ENCODE data around the gene DRD2. TPM values are rescaled to one million over a fixed set of nuclear protein-coding genes. Genes with fewer than 3 reads are reported as not detected.

The DRD2 gene
- total and polyA plus RNA-seq, 4 donors, result not detected

GRCh38 chr11:113395782-113396336, 79.3 kb downstream of the DRD2 start:
- no peaks in the 10 kb centered on the region for H3K4me1 ChIP-seq (ENCODE audit: control insufficient read depth in 4 of 4, insufficient read depth in 4 of 4, low read length in 3 of 4)
- H3K4me3 ChIP-seq (ENCODE audit: low read depth in 1 of 3, low read length in 3 of 3), result no peak overlapping the region
- H3K36me3 ChIP-seq (ENCODE audit: control insufficient read depth in 4 of 4, insufficient read depth in 3 of 4, low read depth in 1 of 4, low read length in 3 of 4), result no peaks in the 10 kb centered on the region
- H3K9ac ChIP-seq (ENCODE audit: low read depth in 1 of 2, low read length in 2 of 2), result no peak overlapping the region
- H3K27me3 ChIP-seq (ENCODE audit: control insufficient read depth in 4 of 4, insufficient read depth in 4 of 4, low read length in 3 of 4), result peaks cover 0 to 4% (median 0%) of the 10 kb centered on the region in 4 donors
- no peak for TF ChIP-seq EGR1 (IDR thresholded peaks at IDR 0.05; ENCODE audit: low read depth in 2 of 2)
- no peak overlapping the region for H3K27ac ChIP-seq (ENCODE audit: low read depth in 1 of 2, low read length in 2 of 2)
- DNase-seq (ENCODE audit: low spot score), result no peak
- WGBS, result 95% methylated on average over 9 of the region's 9 CpGs
- H3K9me3 ChIP-seq (ENCODE audit: control insufficient read depth in 4 of 4, low read length in 3 of 4), result no peaks in the 10 kb centered on the region

GRCh38 chr11:113394919-113395318, 80.3 kb downstream of the DRD2 start:
- H3K4me3 ChIP-seq (ENCODE audit: low read depth in 1 of 3, low read length in 3 of 3), result no peak overlapping the region
- 91% methylated on average over 11 of the region's 11 CpGs for WGBS
- no peak overlapping the region for H3K9ac ChIP-seq (ENCODE audit: low read depth in 1 of 2, low read length in 2 of 2)
- H3K27me3 ChIP-seq (ENCODE audit: control insufficient read depth in 4 of 4, insufficient read depth in 4 of 4, low read length in 3 of 4), result peaks cover 0 to 4% (median 0%) of the 10 kb centered on the region in 4 donors
- TF ChIP-seq ATF3 (IDR thresholded peaks at IDR 0.05) (no peak), REST (IDR thresholded peaks at IDR 0.05) (no peak), CTCF (IDR thresholded peaks at IDR 0.05; ENCODE audit: low read depth, low read length, missing input control) (no peak), GABPA (IDR thresholded peaks at IDR 0.05 in 1 of 2, conservative IDR thresholded peaks at IDR 0.05 in 1 of 2) (no peak), FOXA1 (IDR thresholded peaks at IDR 0.05) (no peak), SP1 (IDR thresholded peaks at IDR 0.05) (no peak), HNF4A (conservative IDR thresholded peaks at IDR 0.05) (no peak), RXRA (IDR thresholded peaks at IDR 0.05) (no peak), TAF1 (conservative IDR thresholded peaks at IDR 0.05) (no peak), NR2F2 (IDR thresholded peaks at IDR 0.05) (no peak), FOXA2 (IDR thresholded peaks at IDR 0.05) (no peak), YY1 (IDR thresholded peaks at IDR 0.05) (no peak), RAD21 (IDR thresholded peaks at IDR 0.05) (no peak), ZBTB33 (IDR thresholded peaks at IDR 0.05) (no peak)
- no peaks in the 10 kb centered on the region for H3K36me3 ChIP-seq (ENCODE audit: control insufficient read depth in 4 of 4, insufficient read depth in 3 of 4, low read depth in 1 of 4, low read length in 3 of 4)
- no peak for DNase-seq (ENCODE audit: low spot score)
- H3K27ac ChIP-seq (ENCODE audit: low read depth in 1 of 2, low read length in 2 of 2), result no peak overlapping the region
- H3K9me3 ChIP-seq (ENCODE audit: control insufficient read depth in 4 of 4, low read length in 3 of 4), result no peaks in the 10 kb centered on the region
- H3K4me1 ChIP-seq (ENCODE audit: control insufficient read depth in 4 of 4, insufficient read depth in 4 of 4, low read length in 3 of 4), result no peaks in the 10 kb centered on the region
